PC-9 (cell line): ENCODE results near the gene PKLR. TPM values are rescaled to one million over a fixed set of nuclear protein-coding genes. Genes with fewer than 3 reads are reported as not detected.
A peak's percentile ranks its signal among the peaks of the same experiment; 100 is the strongest.

Experiments used
- Bru-seq: library from RNA; stranded (reverse); fragments of 400-500 nt; gene quantifications from one replicate; lab custom pipeline; 2021; lab: Mats Ljungman, UMichigan
- BruChase-seq, 2 experiments: library from RNA; stranded (reverse); fragments of 400-500 nt; gene quantifications; one replicate each; lab custom pipeline; 2021; lab: Mats Ljungman, UMichigan
- BruUV-seq: library from RNA; stranded (reverse); fragments of 400-500 nt; replicated peaks from 2 replicates; lab custom pipeline; 2021; lab: Mats Ljungman, UMichigan
- CTCF ChIA-PET: fragments of 300-600 bp; sonication (Branson Sonifier 250); formaldehyde crosslinking; loops from one replicate; lab custom pipeline; 2022; ENCODE audit warnings: antibody characterized with exemption; lab: Charles Lee
- POLR2A ChIA-PET: fragments of 300-600 bp; sonication (Branson Sonifier 250); formaldehyde crosslinking; loops from one replicate; lab custom pipeline; 2022; ENCODE audit warnings: antibody characterized with exemption; ENCODE audit not compliant: unreplicated experiment; lab: Charles Lee
- DNase-seq, 2 experiments: peaks; one replicate each; pipeline versions ENCODE4 v3.0.0 to v3.0.0-alpha.2; 2015 to 2022; ENCODE audit warnings: mixed read lengths in 1 of 2
- H2AFZ ChIP-seq: fragments of 200-600 bp; sonication (generic); 2 replicates; pipeline ENCODE4 v1.8.1; 2017; ENCODE audit warnings: antibody characterized with exemption
- H3F3A ChIP-seq: fragments of 200-600 bp; sonication (generic); 2 replicates; pipeline ENCODE4 v1.8.1; 2017; ENCODE audit warnings: antibody characterized with exemption, mild to moderate bottlenecking, low read depth; ENCODE audit not compliant: insufficient read depth
- H3K27ac ChIP-seq: fragments of 200-600 bp; sonication (generic); 2 replicates; pipeline ENCODE4 v1.6.1; 2016; ENCODE audit warnings: mixed run types
- H3K27me3 ChIP-seq: fragments of 200-600 bp; sonication (generic); 2 replicates; pipeline ENCODE4 v1.6.1; 2016; ENCODE audit warnings: low read depth, mixed run types; ENCODE audit not compliant: insufficient read depth
- H3K36me3 ChIP-seq: fragments of 200-600 bp; sonication (generic); 2 replicates; pipeline ENCODE4 v1.6.1; 2016; ENCODE audit warnings: low read depth, mixed run types
- H3K4me1 ChIP-seq: fragments of 200-600 bp; sonication (generic); replicated peaks from 2 replicates; pipeline ENCODE4 v1.6.1; 2016; ENCODE audit warnings: mixed run types; ENCODE audit not compliant: insufficient read depth
- H3K4me2 ChIP-seq: fragments of 200-600 bp; sonication (generic); 2 replicates; pipeline ENCODE4 v1.6.1; 2017; ENCODE audit warnings: mixed run types
- H3K4me3 ChIP-seq: fragments of 200-600 bp; sonication (generic); 2 replicates; pipeline ENCODE4 v1.6.1; 2016; ENCODE audit warnings: mixed run types
- H3K79me2 ChIP-seq: fragments of 200-600 bp; sonication (generic); 2 replicates; pipeline ENCODE4 v1.6.1; 2017; ENCODE audit warnings: low read depth, mixed run types
- H3K9me2 ChIP-seq: fragments of 200-600 bp; sonication (generic); 2 replicates; pipeline ENCODE4 v1.8.1; 2017; ENCODE audit warnings: mild to moderate bottlenecking; ENCODE audit not compliant: insufficient read depth
- H3K9me3 ChIP-seq: fragments of 200-600 bp; sonication (generic); 2 replicates; pipeline ENCODE4 v1.8.1; 2016; ENCODE audit warnings: low read depth; ENCODE audit not compliant: insufficient read depth
- H4K20me1 ChIP-seq: fragments of 200-600 bp; sonication (generic); 2 replicates; pipeline ENCODE4 v1.8.1; 2017; ENCODE audit not compliant: insufficient read depth
- EZH2 ChIP-seq: fragments of 200-600 bp; sonication (generic); IDR thresholded peaks from 2 replicates; pipeline ENCODE4 v1.8.0; 2017; ENCODE audit warnings: antibody characterized with exemption, low read depth
- intact Hi-C: fragments of 100-400 bp; cut with micrococcal nuclease; formaldehyde crosslinking; loops from one replicate; pipeline ENCODE4 v1.10.0; 2022; ENCODE audit not compliant: unreplicated experiment
- long read RNA-seq: library from polyadenylated mRNA; stranded (forward); transcript quantifications from one replicate; pipeline ENCODE4 v2.0.0, GENCODE V29; 2022
- total RNA-seq: library from RNA; stranded (reverse); gene quantifications from 2 replicates; pipeline ENCODE4 v1.2.3, GENCODE V29; 2021
- TF ChIP-seq, protein P1 (sequence below): fragments of 200-600 bp; sonication (generic); conservative IDR thresholded peaks from 2 replicates; pipeline ENCODE4 v1.6.1; 2017; ENCODE audit warnings: mixed run types, antibody characterized with exemption, mild to moderate bottlenecking, moderate library complexity

Gene PKLR
- total RNA-seq (not detected in 2 replicates), Bru-seq, nascent RNA (not detected), BruChase-seq, experiment 1, labeled RNA remaining after a 2-hour chase (percentile 12 among the genes with signal in this experiment), BruChase-seq, experiment 2, labeled RNA remaining after a 6-hour chase (percentile 15 among the genes with signal in this experiment)
- long read RNA-seq, result 0 reads

GRCh38 chr1:155301342-155301841 is at the start of gene PKLR:
Gene PKLR (minus strand): TSS chr1:155301438. CDS start chr1:155301395, 43 bp downstream.
- no peak for DNase-seq
- Histone ChIP-seq H3K4me3 (no peak within 1 kb of the TSS), H2AFZ (no peak within 1 kb of the TSS), H3K4me1 (no peaks in the 10 kb centered on the region), H3K27me3 (no peaks in the 10 kb centered on the region), H3K79me2 (no peaks in the 10 kb centered on the region), H3K9me2 (no peaks in the 10 kb centered on the region), H3K27ac (no peak within 1 kb of the TSS), H4K20me1 (no peaks in the 10 kb centered on the region), H3K4me2 (no peak within 1 kb of the TSS), H3F3A (no peaks in the 10 kb centered on the region), H3K9me3 (no peaks in the 10 kb centered on the region), H3K36me3 (no peaks in the 10 kb centered on the region)
- POLR2A ChIA-PET, result interaction anchor here (0.6 kb wide), 1 partner anchor 812 kb away, joined by 3 read pairs; no protein-coding TSS in a partner anchor
- intact Hi-C loops, result no loop called here
- BruUV-seq, result no TSS peak
- TF ChIP-seq EZH2, result no peak
- CTCF ChIA-PET, result no interaction called here

- DNase-seq, result no peak
- H3K9me2 ChIP-seq, result peaks cover 4% of the 10 kb centered on the region; the same call in 1 of the 2 replicates
- H3K36me3 ChIP-seq, result peaks cover 14% of the 10 kb centered on the region
- H3K79me2 ChIP-seq, result no peaks in the 10 kb centered on the region
- H3K4me3 ChIP-seq, result no peak overlapping the region
- H3K4me2 ChIP-seq, result no peak overlapping the region
- POLR2A ChIA-PET, result interaction anchor here (0.6 to 0.7 kb wide), 2 partner anchors 37 to 162 kb away, joined by 3 to 5 read pairs; no protein-coding TSS in a partner anchor
- H4K20me1 ChIP-seq, result no peaks in the 10 kb centered on the region
- H3K27ac ChIP-seq, result no peak overlapping the region
- H3K27me3 ChIP-seq, result no peaks in the 10 kb centered on the region
- H3F3A ChIP-seq, result peaks cover 5% of the 10 kb centered on the region; the same call in 1 of the 2 replicates
- TF ChIP-seq EZH2, result no peak
- TF ChIP-seq, protein P1, sequence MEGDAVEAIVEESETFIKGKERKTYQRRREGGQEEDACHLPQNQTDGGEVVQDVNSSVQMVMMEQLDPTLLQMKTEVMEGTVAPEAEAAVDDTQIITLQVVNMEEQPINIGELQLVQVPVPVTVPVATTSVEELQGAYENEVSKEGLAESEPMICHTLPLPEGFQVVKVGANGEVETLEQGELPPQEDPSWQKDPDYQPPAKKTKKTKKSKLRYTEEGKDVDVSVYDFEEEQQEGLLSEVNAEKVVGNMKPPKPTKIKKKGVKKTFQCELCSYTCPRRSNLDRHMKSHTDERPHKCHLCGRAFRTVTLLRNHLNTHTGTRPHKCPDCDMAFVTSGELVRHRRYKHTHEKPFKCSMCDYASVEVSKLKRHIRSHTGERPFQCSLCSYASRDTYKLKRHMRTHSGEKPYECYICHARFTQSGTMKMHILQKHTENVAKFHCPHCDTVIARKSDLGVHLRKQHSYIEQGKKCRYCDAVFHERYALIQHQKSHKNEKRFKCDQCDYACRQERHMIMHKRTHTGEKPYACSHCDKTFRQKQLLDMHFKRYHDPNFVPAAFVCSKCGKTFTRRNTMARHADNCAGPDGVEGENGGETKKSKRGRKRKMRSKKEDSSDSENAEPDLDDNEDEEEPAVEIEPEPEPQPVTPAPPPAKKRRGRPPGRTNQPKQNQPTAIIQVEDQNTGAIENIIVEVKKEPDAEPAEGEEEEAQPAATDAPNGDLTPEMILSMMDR, result no peak
- no peaks in the 10 kb centered on the region for H3K4me1 ChIP-seq
- H2AFZ ChIP-seq, result no peak overlapping the region
- intact Hi-C loops, result no loop called here
- CTCF ChIA-PET, result interaction anchor here (0.6 kb wide), 1 partner anchor 52 kb away, joined by 4 read pairs; no protein-coding TSS in a partner anchor
- H3K9me3 ChIP-seq, result no peaks in the 10 kb centered on the region
- no TSS peak for BruUV-seq
Measured at GRCh38 chr1:155342842-155343241, 41.6 kb upstream of the PKLR start.

DNA sequence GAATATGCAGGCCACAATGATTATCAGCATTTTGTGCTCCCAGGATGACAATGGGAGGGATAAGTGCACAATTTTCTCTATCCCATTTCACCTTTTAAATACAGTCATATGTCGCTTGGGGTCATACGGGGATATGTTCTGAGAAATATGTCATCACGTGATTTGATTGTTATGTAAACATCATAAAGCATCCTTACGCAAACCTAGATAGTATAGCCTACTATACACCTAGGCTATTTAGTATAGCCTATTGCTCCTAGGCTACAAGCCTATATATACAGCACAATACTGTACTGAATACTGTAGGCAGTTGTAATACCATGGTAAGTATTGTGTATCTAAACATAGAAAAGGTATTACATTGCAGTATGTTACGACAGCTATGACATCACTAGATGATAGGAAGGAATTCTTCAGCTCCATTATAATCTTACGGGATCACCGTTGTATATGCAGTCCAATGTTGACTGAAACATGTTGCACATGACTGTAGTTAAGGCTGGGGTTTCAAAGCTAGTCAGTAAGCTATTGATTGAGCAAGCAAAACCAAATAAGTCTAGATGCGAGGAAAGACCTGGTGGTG is 38.4 kb upstream of the PKLR start:
- H3K4me2 ChIP-seq, result no peak overlapping the region
- H3K36me3 ChIP-seq, result peaks cover 13% of the 10 kb centered on the region
- ChIA-PET POLR2A (no interaction called here), CTCF (no interaction called here)
- no peaks in the 10 kb centered on the region; the same call in 1 of the 2 replicates for H4K20me1 ChIP-seq
- BruUV-seq, result no TSS peak
- H3K27ac ChIP-seq, result no peak overlapping the region
- H3K4me1 ChIP-seq, result no peaks in the 10 kb centered on the region
- no peaks in the 10 kb centered on the region for H3K27me3 ChIP-seq
- H2AFZ ChIP-seq, result no peak overlapping the region
- peaks cover 7% of the 10 kb centered on the region; the same call in 1 of the 2 replicates for H3F3A ChIP-seq
- DNase-seq, result no peak
- TF ChIP-seq EZH2, result no peak
- TF ChIP-seq, protein P1, result no peak
- intact Hi-C loops, result no loop called here
- peaks cover 4% of the 10 kb centered on the region; the same call in 1 of the 2 replicates for H3K9me2 ChIP-seq
- no peaks in the 10 kb centered on the region for H3K9me3 ChIP-seq
- no peak overlapping the region for H3K4me3 ChIP-seq
- H3K79me2 ChIP-seq, result no peaks in the 10 kb centered on the region
